NCI-H1048 (cell line): Measurements from ENCODE around the gene KCTD16.

ENCODE experiments used
- DNase-seq: peaks from one replicate; lab custom pipeline; 2025; lab: John Stamatoyannopoulos, UW

Gene KCTD16

GRCh38 chr5:144333336-144333920, 162.8 kb downstream of the KCTD16 start:
- DNase-seq = no peak

GRCh38 chr5:144335561-144335960, 164.9 kb downstream of the KCTD16 start:
- DNase-seq = no peak

- DNase-seq = no peak
Measured at GRCh38 chr5:144336191-144336961, 165.7 kb downstream of the KCTD16 start.

GRCh38 chr5:144352330-144352729, 181.7 kb downstream of the KCTD16 start:
- no peak for DNase-seq

- no peak for DNase-seq
Measured at GRCh38 chr5:144352732-144353317, 182.2 kb downstream of the KCTD16 start.

- DNase-seq = no peak
Measured at GRCh38 chr5:144356489-144356888, 185.8 kb downstream of the KCTD16 start.

GRCh38 chr5:144361406-144361805, 190.7 kb downstream of the KCTD16 start:
- DNase-seq = no peak

- no peak for DNase-seq
Measured at GRCh38 chr5:144365885-144366284, 195.2 kb downstream of the KCTD16 start.

GRCh38 chr5:144367991-144368390, 197.3 kb downstream of the KCTD16 start:
- no peak for DNase-seq

GRCh38 chr5:144368556-144368955, 197.9 kb downstream of the KCTD16 start:
- DNase-seq = no peak

- no peak for DNase-seq
Measured at GRCh38 chr5:144369006-144369405, 198.3 kb downstream of the KCTD16 start.

GRCh38 chr5:144370273-144370672, 199.6 kb downstream of the KCTD16 start:
- DNase-seq = no peak

GRCh38 chr5:144374637-144375036, 204.0 kb downstream of the KCTD16 start:
- no peak for DNase-seq

- DNase-seq = no peak
Measured at GRCh38 chr5:144377207-144377606, 206.5 kb downstream of the KCTD16 start.

GRCh38 chr5:144378681-144379080, 208.0 kb downstream of the KCTD16 start:
- DNase-seq = no peak

- DNase-seq = no peak
Measured at GRCh38 chr5:144385597-144385996, 214.9 kb downstream of the KCTD16 start.

GRCh38 chr5:144386315-144386714, 215.6 kb downstream of the KCTD16 start:
- no peak for DNase-seq

GRCh38 chr5:144390133-144390532, 219.5 kb downstream of the KCTD16 start:
- no peak for DNase-seq

- DNase-seq = no peak
Measured at GRCh38 chr5:144391044-144391443, 220.4 kb downstream of the KCTD16 start.

- DNase-seq = no peak
Measured at GRCh38 chr5:144393641-144394435, 223.2 kb downstream of the KCTD16 start.

- DNase-seq = no peak
Measured at GRCh38 chr5:144395704-144396103, 225.0 kb downstream of the KCTD16 start.

GRCh38 chr5:144403058-144403457, 232.4 kb downstream of the KCTD16 start:
- DNase-seq = no peak
